Uterus (tissue), 4 donors: Measurements from ENCODE around the gene NEAT1. TPM values are rescaled to one million over a fixed set of nuclear protein-coding genes. Genes with fewer than 3 reads are reported as not detected.

Source experiments
- DNase-seq, 2 donors: peaks; one replicate each; pipeline ENCODE4 v3.0.0-alpha.2; 2019 to 2020
- H3K27ac ChIP-seq, 2 donors: fragments of 200-600 bp; sonication (generic); 1 replicate in 1 of 2; 2 replicates in 1 of 2; pipeline ENCODE4 v1.5.1; 2016 to 2018
- H3K27me3 ChIP-seq, 2 donors: fragments of 200-600 bp; sonication (generic); one replicate each; pipeline ENCODE4 v1.5.1; 2018 to 2019; ENCODE audit warnings: control low read depth in 1 of 2
- H3K36me3 ChIP-seq, 2 donors: fragments of 200-600 bp; sonication (generic); one replicate each; pipeline ENCODE4 v1.5.1; 2019; ENCODE audit warnings: control low read depth in 1 of 2
- H3K4me1 ChIP-seq, 2 donors: fragments of 200-600 bp; sonication (generic); one replicate each; pipeline ENCODE4 v1.5.1; 2018 to 2019; ENCODE audit warnings: control low read depth in 1 of 2
- H3K4me3 ChIP-seq, 2 donors: fragments of 200-600 bp; sonication (generic); 1 replicate in 1 of 2; 2 replicates in 1 of 2; pipeline ENCODE4 v1.5.1; 2018 to 2019; ENCODE audit warnings: mild to moderate bottlenecking in 1 of 2
- H3K9me3 ChIP-seq, 2 donors: fragments of 200-600 bp; sonication (generic); one replicate each; pipeline ENCODE4 v1.5.1; 2019; ENCODE audit warnings: control low read depth in 1 of 2
- CTCF ChIP-seq, 4 experiments: fragments of 200-600 bp in 2 of 4; fragments of 450-650 bp in 2 of 4; sonication (generic) in 2 of 4; IDR thresholded peaks; one replicate each; pipeline ENCODE4 v1.5.1; 2016 to 2019; ENCODE audit warnings: antibody characterized with exemption in 4 of 4, mild to moderate bottlenecking in 2 of 4, moderate library complexity in 1 of 4
- POLR2A ChIP-seq, 2 donors: fragments of 450-650 bp; IDR thresholded peaks; one replicate each; pipeline ENCODE4 v1.6.1; 2016; ENCODE audit warnings: antibody characterized with exemption in 2 of 2, mild to moderate bottlenecking in 1 of 2, moderate library complexity in 1 of 2
- intact Hi-C: fragments of 100-400 bp; cut with DNase I; formaldehyde crosslinking; loops from one replicate; pipeline ENCODE4 v1.15.1; 2023; ENCODE audit warnings: low total_unique reads
- total RNA-seq, 4 donors: library from RNA; depleted of rRNA in 3 of 4; stranded (reverse); fragments of >200 nt in 3 of 4; gene quantifications; one replicate each; pipeline versions ENCODE4 v1.1.0 to v1.2.4, GENCODE V29; 2014 to 2023
- donor health status: DM: yes; HTN: yes; CAD: no.

NEAT1 gene
- total RNA-seq, 4 donors from 2014 or later, result 33.6 to 932 (median 120) TPM

- intact Hi-C loops, result no loop called here
- TF ChIP-seq POLR2A (IDR thresholded peaks at IDR 0.05) (no peak), CTCF (IDR thresholded peaks at IDR 0.05) (no peak)
- no peak for DNase-seq
- Histone ChIP-seq H3K4me3 (no peak overlapping the region), H3K4me1 (peaks cover 64 to 79% of the 10 kb centered on the region in 2 donors), H3K36me3 (no peaks in the 10 kb centered on the region), H3K9me3 (no peaks in the 10 kb centered on the region), H3K27ac (peak overlapping the region; percentile 94 to 97), H3K27me3 (no peaks in the 10 kb centered on the region)
Measured at GRCh38 chr11:65491163-65491465, 68.5 kb downstream of the NEAT1 start.

GRCh38 chr11:65491614-65492386, 69.2 kb downstream of the NEAT1 start:
- Histone ChIP-seq H3K9me3 (no peaks in the 10 kb centered on the region), H3K4me3 (no peak overlapping the region), H3K27me3 (no peaks in the 10 kb centered on the region), H3K36me3 (no peaks in the 10 kb centered on the region), H3K4me1 (peaks cover 62 to 75% of the 10 kb centered on the region in 2 donors), H3K27ac (peak overlapping the region; percentile 94 to 97)
- intact Hi-C loops, result no loop called here
- peak in 1 of 2 donors; percentile 87 for DNase-seq
- peak in 1 of 4 experiments; percentile 27 for TF ChIP-seq CTCF (IDR thresholded peaks at IDR 0.05)
- peak in 1 of 2 donors; percentile 44 for TF ChIP-seq POLR2A (IDR thresholded peaks at IDR 0.05)

GRCh38 chr11:65492387-65492636, 69.7 kb downstream of the NEAT1 start:
- DNase-seq, result no peak
- TF ChIP-seq CTCF (IDR thresholded peaks at IDR 0.05) (no peak), POLR2A (IDR thresholded peaks at IDR 0.05) (no peak)
- H3K4me3 ChIP-seq, result no peak overlapping the region
- H3K36me3 ChIP-seq, result no peaks in the 10 kb centered on the region
- no peaks in the 10 kb centered on the region for H3K9me3 ChIP-seq
- H3K4me1 ChIP-seq, result peaks cover 58 to 70% of the 10 kb centered on the region in 2 donors
- no peaks in the 10 kb centered on the region for H3K27me3 ChIP-seq
- intact Hi-C loops, result no loop called here
- H3K27ac ChIP-seq, result peak overlapping the region; percentile 94 to 97

GRCh38 chr11:65492637-65493366, 70.2 kb downstream of the NEAT1 start:
- Histone ChIP-seq H3K27ac (peak overlapping the region; percentile 94 to 97), H3K27me3 (no peaks in the 10 kb centered on the region), H3K36me3 (no peaks in the 10 kb centered on the region), H3K9me3 (no peaks in the 10 kb centered on the region), H3K4me1 (peaks cover 58 to 70% of the 10 kb centered on the region in 2 donors), H3K4me3 (peak overlapping the region in 1 of 2 donors; percentile 0)
- TF ChIP-seq POLR2A (IDR thresholded peaks at IDR 0.05), result peak; percentile 45 to 56
- TF ChIP-seq CTCF (IDR thresholded peaks at IDR 0.05), result no peak
- intact Hi-C loops, result no loop called here
- peak; percentile 88 to 97 for DNase-seq
